ENCODE data around the gene RCCD1.
A peak's percentile ranks its signal among the peaks of the same experiment; 100 is the strongest.

Gene RCCD1

GRCh38 chr15:90952901-90953677 is 1.6 kb upstream of the RCCD1 start:
- no peak overlapping the region for H3K4me3 ChIP-seq (ENCODE audit: low read depth, low read length)
- in situ Hi-C loops (cut with HindIII; ENCODE audit: low sequenced_read_pairs) = no loop called here
- no peak for DNase-seq (ENCODE audit: low read depth)
- no peak for TF ChIP-seq CTCF (IDR thresholded peaks at IDR 0.05; ENCODE audit: low read depth, low read length, missing control alignments)

GRCh38 chr15:90953947-90954711 is 555 bp upstream of the RCCD1 start:
- DNase-seq (ENCODE audit: low read depth) = no peak
- H3K4me3 ChIP-seq (ENCODE audit: low read depth, low read length) = peak overlapping the region; percentile 93
- TF ChIP-seq CTCF (IDR thresholded peaks at IDR 0.05; ENCODE audit: low read depth, low read length, missing control alignments) = no peak
- in situ Hi-C loops (cut with HindIII; ENCODE audit: low sequenced_read_pairs) = no loop called here

GRCh38 chr15:90955624-90956273 is 1.1 kb downstream of the RCCD1 start:
- H3K4me3 ChIP-seq (ENCODE audit: low read depth, low read length) = peak overlapping the region; percentile 93
- in situ Hi-C loops (cut with HindIII; ENCODE audit: low sequenced_read_pairs) = no loop called here

GRCh38 chr15:90956274-90957030 is 1.8 kb downstream of the RCCD1 start:
- TF ChIP-seq CTCF (IDR thresholded peaks at IDR 0.05; ENCODE audit: low read depth, low read length, missing control alignments) = peak; percentile 96
- in situ Hi-C loops (cut with HindIII; ENCODE audit: low sequenced_read_pairs) = no loop called here
- DNase-seq (ENCODE audit: low read depth) = no peak
- peak overlapping the region; percentile 48 for H3K4me3 ChIP-seq (ENCODE audit: low read depth, low read length)

More at GRCh38 chr15:90955624-90956273, 1.1 kb downstream of the RCCD1 start:
- no peak for TF ChIP-seq CTCF (IDR thresholded peaks at IDR 0.05; ENCODE audit: low read depth, low read length, missing control alignments)
- no peak for DNase-seq (ENCODE audit: low read depth)

- no peak for DNase-seq (ENCODE audit: low read depth)
- peak overlapping the region; percentile 48 for H3K4me3 ChIP-seq (ENCODE audit: low read depth, low read length)
- TF ChIP-seq CTCF (IDR thresholded peaks at IDR 0.05; ENCODE audit: low read depth, low read length, missing control alignments) = no peak
- in situ Hi-C loops (cut with HindIII; ENCODE audit: low sequenced_read_pairs) = no loop called here
Observed at GRCh38 chr15:90957031-90957790, 2.5 kb downstream of the RCCD1 start.

Measured in astrocyte of the cerebellum (primary cell).